B cell (primary cell): ENCODE data around the gene IL5RA.

ENCODE experiments used
- CTCF ChIP-seq: fragments of 200-600 bp; IDR thresholded peaks from one replicate; pipeline ENCODE4 v1.8.0; 2022; ENCODE audit warnings: antibody characterized with exemption, mild to moderate bottlenecking
- EZH2 ChIP-seq: IDR thresholded peaks from 2 replicates; pipeline ENCODE4 v1.6.1; 2012; ENCODE audit warnings: borderline replicate concordance, low read depth, mild to moderate bottlenecking, moderate library complexity, low read length; ENCODE audit not compliant: insufficient read depth, poor library complexity, severe bottlenecking

GRCh38 chr3:3053974-3054373 is 56.2 kb downstream of the IL5RA start:
- TF ChIP-seq CTCF, result no peak
- TF ChIP-seq EZH2, result no peak
